ENCODE results near the gene KASH5.

- no peak for TF ChIP-seq CTCF (IDR thresholded peaks at IDR 0.05)
- TF ChIP-seq EP300 (IDR thresholded peaks at IDR 0.05): no peak
Observed at GRCh38 chr19:49368711-49369358, 19.2 kb upstream of the KASH5 start.

Data from ovary (tissue), 3 donors.